NAMALWA (cell line): ENCODE results near the gene IBTK.
"Not testable (repeated sequence)": the region's sequence is repeated elsewhere in the genome, so short reads cannot be mapped to it uniquely, and the experiment has no call there.

ENCODE experiments used
- DNase-seq: peaks from one replicate; pipeline ENCODE4 v3.0.0-alpha.2; 2015; ENCODE audit warnings: low spot score

IBTK gene

GRCh38 chr6:82246802-82247504 is 591 bp downstream of the IBTK start:
- DNase-seq = peak; percentile 51

GRCh38 chr6:82246370-82246769 is 1.2 kb downstream of the IBTK start:
- DNase-seq = no peak

DNA sequence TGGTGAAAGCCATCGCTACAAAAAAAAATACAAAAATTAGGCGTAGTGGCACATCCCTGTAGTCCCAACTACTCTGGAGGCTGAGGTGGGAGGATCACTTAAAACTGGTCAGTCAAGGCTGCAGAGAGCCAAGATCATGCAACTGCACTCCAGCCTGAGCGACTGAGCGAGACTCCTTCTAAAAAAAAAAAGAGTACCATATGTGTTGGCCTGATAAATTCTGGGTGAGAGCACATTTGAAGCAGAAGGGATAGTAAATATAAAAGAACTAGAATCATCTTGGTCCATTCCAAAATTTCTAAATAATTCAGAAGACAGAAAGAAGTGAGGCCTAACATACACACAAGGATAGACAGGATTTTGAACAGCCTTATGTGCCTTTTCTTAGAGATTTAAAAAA is 2.2 kb downstream of the IBTK start:
- DNase-seq = no peak

DNA sequence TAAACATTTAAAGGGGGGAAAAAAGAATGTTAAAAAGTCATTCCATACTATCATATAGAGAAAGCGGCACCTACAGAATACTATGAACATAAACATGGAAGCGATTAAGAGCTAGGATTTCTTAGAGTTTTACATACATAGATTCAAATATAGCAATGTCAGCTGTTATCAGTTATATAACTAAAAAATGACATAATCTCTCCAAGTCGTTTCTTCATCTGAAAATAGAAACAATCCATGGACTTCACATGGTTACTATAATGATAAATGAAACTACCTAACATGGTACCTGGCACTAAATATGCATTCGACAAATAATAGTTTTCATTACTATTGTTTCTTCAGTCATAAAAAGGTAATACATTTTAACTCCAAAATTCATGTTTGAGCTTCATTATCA is 3.7 kb downstream of the IBTK start:
- DNase-seq = no peak

DNA sequence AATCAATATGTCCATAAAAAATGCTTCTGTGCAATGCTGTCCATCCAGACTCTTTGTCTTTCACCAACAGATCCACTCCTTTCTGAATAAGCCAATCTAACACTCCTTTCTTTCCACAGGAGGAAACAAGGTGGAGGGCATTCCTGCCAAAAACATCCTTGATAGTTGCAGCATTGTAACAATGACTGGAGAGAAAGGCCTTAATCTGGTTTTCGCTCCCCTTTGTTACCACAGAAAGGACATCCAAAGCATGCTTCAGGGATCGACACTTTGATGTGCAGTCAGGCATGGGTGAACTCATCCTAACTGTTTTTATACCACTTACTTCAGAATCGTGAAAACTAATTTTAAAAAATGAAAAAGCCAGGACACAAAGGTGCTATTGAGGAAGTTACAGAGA is 7.4 kb downstream of the IBTK start:
- DNase-seq = no peak

DNA sequence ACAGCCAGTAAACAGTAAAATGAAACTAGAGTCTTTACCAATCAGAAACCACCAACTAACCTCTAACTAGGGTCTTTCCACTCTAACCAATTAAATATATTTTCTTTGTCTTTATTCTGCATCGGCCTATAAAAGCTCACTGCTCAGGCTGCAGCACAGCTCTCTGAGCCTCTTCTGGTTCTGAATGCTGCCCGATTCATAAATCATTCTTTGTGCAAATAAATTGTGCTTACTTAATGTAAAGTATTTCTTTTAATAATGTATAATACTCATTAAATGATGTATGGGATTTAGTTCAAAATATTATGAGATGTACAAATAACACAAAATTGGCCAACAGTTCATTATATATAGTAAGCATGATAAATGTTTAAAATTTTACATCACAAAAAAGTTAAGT is 7.9 kb downstream of the IBTK start:
- DNase-seq = no peak

- no peak for DNase-seq
Observed at GRCh38 chr6:82237013-82237412, 10.5 kb downstream of the IBTK start.

- DNase-seq = no peak
Observed at GRCh38 chr6:82227770-82228169, 19.8 kb downstream of the IBTK start.

DNA sequence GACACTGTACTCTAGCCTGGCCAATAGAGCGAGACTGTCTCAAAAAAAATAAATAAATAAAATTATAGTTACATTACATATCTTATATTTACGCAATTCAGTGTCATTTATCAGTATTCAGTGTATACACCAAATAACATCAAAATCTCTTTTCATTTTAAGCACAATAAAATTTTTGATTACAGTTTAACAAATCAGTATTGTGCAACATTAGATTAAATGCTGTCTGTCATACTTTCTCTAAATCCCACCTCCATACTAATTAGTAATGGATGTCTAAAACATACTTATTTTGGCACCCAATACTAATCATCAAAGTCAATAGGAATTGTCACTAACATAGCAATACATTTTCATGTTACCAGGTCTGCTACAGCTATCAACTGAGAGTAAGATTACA is 27.4 kb downstream of the IBTK start:
- DNase-seq = no peak

- DNase-seq = no peak
Observed at GRCh38 chr6:82217018-82217586, 30.4 kb downstream of the IBTK start.

DNA sequence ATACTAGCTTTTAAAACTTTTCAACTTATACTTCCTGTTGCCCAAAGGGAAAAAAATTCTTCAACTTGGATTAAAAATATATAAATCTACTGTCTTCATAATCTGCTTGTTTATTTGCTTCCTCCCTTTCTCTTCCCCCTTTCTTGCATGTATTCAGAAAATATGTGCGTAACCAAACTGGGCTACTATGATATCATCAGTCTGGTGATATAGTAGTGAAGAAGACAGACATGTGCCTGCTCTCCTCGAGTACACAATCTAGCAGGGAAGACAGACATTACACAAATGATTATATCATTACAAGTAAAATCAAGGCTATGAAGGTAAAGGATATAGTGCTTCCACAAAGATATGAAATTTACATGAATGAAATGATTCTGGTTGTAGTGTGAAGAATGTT is 31.0 kb downstream of the IBTK start:
- DNase-seq = no peak

- DNase-seq = no peak
Observed at GRCh38 chr6:82211326-82211725, 36.2 kb downstream of the IBTK start.

DNA sequence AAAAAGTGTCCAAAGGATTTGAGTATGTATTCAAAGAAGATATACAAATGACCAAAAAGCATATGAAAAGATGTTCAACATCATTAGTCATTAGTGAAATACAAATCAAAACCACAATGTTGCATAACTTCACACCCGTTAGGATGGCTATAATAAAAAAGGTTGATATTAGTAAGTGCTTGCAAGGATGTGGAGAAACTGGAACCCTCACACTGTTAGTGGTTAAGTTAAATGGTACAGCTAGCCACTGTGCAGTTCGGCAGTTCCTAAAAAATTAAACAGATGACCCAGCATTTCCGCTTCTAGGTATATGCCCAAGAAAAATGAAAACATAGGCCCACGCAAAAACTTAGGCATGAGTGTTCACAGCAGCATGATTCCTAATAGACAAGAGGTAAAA is 38.6 kb downstream of the IBTK start:
- no peak for DNase-seq

DNA sequence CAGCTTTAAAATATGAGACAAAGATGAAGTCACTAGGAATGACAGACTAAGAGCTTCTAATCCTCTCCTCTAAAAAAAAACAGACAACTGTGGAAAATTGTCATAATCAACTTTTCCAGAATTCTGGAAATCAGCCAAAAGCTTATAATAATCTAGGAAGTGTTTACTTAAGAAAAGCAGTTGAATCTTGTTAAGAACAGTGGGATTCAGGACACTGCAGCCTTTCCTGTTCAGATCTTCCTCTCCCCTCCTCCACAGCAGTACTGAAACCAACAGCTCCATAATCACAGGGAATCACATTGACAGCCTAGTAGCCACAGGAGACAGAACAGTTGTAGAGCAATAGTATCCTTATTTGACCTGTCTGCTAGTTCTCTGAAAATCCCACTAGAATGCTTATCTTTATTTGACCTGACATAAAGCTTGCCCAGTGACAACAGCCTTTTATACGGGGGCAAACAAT is 41.6 kb downstream of the IBTK start:
- no peak for DNase-seq

DNA sequence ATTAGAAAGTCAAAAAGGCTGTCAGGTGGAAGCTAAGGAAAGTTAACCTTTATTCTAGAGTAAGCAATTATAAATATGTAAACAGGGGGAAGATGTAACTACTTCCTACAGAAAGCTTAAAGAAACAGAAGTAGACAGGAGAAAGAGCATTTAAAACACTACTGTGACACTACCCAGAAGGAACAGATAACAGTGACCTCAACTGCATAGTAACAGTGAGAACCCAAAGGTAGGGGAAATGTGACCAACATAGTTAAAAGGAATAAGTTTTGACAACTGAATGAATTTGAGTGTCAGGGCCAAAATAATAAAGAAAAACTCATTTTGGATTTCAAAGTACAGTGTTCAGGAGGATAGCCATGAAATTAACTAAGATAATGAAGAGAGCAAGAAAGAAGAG is 43.5 kb downstream of the IBTK start:
- DNase-seq = no peak

GRCh38 chr6:82197784-82198183 is 49.8 kb downstream of the IBTK start:
- DNase-seq = no peak

DNA sequence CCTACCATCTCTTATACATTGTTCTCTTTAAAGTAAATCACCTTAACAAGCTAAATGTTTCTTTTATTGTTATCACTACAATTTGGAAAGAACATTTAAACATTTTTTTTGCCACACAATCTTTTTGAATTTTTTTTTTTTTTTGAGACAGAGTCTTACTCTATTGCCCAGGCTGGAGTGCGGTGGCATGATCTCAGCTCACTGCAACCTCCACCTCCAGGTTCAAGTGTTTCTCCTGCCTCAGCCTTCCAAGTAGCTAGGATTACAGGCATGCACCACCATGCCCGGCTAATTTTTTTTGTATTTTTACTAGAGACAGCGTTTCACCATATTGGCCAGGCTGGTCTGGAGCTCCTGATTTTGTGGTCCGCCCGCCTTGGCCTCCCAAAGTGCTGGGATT is 50.3 kb downstream of the IBTK start:
- DNase-seq = not testable (repeated sequence)

GRCh38 chr6:82196161-82196560 is 51.4 kb downstream of the IBTK start:
- DNase-seq = no peak

- DNase-seq = no peak
Observed at GRCh38 chr6:82195619-82196018, 51.9 kb downstream of the IBTK start.

- no peak for DNase-seq
Observed at GRCh38 chr6:82185948-82186535, 61.5 kb downstream of the IBTK start.

- DNase-seq = no peak
Observed at GRCh38 chr6:82183642-82184282, 63.8 kb downstream of the IBTK start.

- DNase-seq = no peak
Observed at GRCh38 chr6:82182756-82183155, 64.8 kb downstream of the IBTK start.

DNA sequence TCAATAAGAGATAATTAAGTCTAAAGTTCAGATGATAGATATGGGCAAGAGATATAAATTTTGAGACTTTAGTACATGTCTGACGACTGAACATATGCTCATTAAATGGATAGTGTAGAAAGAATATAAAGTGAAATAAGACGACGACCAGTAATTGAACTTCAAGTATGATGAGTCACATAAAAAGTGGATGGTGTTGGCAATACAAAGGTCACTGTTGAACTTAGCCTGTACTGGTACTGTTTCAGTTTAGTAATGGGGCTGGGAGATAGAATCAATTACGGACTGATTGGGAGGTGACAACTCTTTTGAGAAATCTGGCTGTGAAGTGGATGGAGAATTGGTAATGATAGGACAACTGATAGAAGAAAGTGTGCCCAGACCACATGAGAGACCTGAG is 68.1 kb downstream of the IBTK start:
- DNase-seq = no peak
